Superior temporal gyrus (tissue), 1 donor: ENCODE data around the gene SMCO1.
A peak's percentile ranks its signal among the peaks of the same experiment; 100 is the strongest.
"Not testable (repeated sequence)": the region's sequence is repeated elsewhere in the genome, so short reads cannot be mapped to it uniquely, and the experiment has no call there.

Source experiments
- DNase-seq: peaks from one replicate; pipeline ENCODE4 v3.0.0-alpha.2; 2016; ENCODE audit errors: extremely low spot score

SMCO1 gene

GRCh38 chr3:196521291-196521690 is 6.1 kb upstream of the SMCO1 start:
- not testable (repeated sequence) for DNase-seq

GRCh38 chr3:196519718-196520082 is 4.6 kb upstream of the SMCO1 start:
- DNase-seq: no peak

DNA sequence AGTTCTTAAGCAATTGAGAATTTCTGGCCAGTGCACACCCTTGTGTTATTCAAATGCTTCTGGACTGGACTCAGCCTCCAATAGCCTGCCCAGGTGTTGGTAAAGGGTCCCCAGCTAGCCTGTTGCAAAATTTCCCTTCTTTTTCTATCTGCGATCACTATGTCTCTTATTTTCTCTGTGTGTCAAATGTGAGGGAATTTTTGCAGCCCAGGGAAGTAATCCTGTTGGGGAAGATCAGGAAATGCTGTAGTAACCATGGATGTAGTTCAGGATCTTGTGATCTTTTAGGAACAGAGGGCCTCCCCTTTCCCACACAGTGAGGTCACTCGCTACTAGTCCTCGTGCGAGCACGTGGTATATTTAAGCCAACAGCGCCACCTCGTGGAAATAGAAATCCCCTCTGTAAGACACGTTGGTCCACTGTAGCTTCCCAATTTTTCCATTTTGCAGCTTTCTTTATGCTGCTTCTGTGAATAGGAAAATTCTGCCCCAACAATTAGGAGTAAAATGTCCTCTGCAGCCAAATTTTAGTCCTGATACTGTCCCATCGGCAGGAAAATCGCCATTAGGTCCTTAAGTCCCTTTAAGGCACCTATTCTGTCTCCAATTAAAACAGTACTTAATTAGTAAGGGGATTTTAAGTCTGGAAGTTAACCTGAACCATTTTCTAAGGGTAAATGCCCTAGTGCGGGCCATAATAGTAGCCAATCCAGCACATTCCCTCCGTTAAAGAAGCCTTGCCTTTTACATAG is 4.0 kb upstream of the SMCO1 start:
- DNase-seq: peak; percentile 41

GRCh38 chr3:196517919-196518318 is 2.8 kb upstream of the SMCO1 start:
- DNase-seq: no peak

- no peak for DNase-seq
These were observed 2.1 kb upstream of the SMCO1 start for GRCh38 chr3:196517162-196517800.

DNA sequence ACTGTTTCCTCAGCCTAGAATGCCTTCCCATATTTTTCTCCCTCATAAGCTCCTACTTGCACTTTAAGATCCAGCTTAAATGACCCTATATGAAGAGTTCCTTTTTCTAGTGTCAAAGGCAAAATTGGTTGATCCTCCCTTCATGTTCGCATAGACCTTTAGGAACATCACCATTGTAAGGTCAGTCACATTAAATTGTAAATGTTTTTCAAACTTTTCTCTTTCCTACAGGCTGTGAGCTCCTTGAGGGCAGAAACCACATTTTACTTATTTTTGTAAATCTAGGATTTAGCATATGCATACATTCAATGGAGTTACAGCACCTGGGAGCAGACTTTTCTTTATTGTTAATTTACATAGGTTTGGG is 813 bp downstream of the SMCO1 start:
- DNase-seq: no peak

DNA sequence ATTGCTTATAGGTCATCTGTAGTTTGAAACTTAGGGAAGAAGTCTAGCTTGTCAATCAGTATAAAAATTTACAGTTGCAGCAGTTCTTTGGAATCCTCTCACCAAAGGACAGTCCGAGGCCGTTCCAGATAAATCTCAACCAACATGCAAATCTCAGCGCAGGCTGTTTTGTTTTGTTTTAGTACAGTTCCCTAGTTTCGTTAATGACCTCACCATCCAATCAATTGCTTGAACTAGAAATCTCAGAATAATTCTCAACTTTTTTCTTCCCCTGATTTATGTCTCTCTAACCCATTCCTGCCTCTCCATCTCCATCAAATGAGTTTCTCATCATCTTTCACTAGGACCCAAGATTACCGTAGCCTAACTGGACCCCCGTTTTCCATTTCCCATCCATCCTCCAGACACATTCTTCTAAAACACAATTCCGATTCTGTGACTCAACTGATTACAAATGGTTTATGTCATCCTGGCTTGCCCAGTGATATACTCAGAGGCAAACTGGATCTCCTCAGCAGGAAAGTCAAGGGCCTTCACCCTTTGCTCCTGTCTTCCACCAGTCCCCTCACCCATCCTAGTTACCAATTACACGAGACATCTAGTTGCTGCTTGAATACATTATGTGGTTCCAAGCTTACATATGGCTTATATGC is 1.3 kb downstream of the SMCO1 start:
- DNase-seq: no peak

GRCh38 chr3:196511646-196512425 is 3.3 kb downstream of the SMCO1 start:
- not testable (repeated sequence) for DNase-seq

DNA sequence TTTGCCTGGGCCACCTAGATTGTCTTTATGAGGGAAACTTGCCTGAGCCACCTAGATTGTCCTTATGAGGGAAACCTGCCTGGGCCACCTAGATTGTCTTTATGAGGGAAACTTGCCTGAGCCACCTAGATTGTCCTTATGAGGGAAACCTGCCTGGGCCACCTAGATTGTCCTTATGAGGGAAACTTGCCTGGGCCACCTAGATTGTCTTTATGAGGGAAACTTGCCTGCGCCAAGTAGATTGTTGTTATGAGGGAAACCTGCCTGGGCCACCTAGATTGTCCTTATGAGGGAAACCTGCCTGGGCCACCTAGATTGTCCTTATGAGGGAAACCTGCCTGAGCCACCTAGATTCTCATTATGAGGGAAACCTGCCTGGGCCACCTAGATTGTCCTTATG is 4.0 kb downstream of the SMCO1 start:
- DNase-seq: not testable (repeated sequence)

GRCh38 chr3:196506687-196507086 is 8.5 kb downstream of the SMCO1 start:
- no peak for DNase-seq

DNA sequence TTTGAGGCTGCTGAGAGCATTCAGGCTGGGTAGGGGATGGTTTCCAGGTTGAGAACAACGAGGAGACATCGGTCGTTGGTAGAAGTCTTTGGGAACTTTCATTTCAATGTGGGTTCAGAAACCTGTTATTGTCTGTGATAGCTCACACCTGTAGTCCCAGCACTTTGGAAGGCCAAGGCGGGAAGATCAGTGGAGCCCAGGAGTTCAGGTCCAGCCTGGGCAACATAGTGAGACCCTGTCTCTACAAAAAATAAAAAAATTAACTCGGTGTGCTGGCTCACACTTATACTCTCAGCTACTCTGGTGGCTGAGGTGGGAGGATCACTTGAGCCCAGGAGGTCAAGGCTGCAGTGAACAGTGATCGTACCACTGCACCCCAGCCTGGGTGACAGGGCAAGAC is 10.6 kb downstream of the SMCO1 start:
- DNase-seq: no peak

DNA sequence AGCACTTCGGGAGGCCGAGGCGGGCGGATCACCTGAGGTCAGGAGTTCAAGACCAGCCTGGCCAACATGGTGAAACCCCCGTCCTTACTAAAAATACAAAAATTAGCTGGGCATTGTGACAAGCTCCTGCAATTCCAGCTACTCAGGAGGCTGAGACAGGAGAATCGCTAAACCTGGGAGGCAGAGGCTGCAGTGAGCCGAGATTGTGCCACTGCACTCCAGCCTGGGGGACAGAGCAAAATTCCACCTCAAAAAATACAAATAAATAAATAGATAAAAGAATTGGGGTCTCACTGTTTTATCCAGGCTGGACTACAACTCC is 11.1 kb downstream of the SMCO1 start:
- DNase-seq: not testable (repeated sequence)

GRCh38 chr3:196503196-196504076 is 11.7 kb downstream of the SMCO1 start, which contains the start of gene RNF168:
RNF168 (minus strand) TSS chr3:196503768; CDS start chr3:196503173, 595 bp downstream.
- peak; percentile 95 for DNase-seq

- peak; percentile 56 for DNase-seq
These were observed 12.4 kb downstream of the SMCO1 start for GRCh38 chr3:196502775-196503195.

DNA sequence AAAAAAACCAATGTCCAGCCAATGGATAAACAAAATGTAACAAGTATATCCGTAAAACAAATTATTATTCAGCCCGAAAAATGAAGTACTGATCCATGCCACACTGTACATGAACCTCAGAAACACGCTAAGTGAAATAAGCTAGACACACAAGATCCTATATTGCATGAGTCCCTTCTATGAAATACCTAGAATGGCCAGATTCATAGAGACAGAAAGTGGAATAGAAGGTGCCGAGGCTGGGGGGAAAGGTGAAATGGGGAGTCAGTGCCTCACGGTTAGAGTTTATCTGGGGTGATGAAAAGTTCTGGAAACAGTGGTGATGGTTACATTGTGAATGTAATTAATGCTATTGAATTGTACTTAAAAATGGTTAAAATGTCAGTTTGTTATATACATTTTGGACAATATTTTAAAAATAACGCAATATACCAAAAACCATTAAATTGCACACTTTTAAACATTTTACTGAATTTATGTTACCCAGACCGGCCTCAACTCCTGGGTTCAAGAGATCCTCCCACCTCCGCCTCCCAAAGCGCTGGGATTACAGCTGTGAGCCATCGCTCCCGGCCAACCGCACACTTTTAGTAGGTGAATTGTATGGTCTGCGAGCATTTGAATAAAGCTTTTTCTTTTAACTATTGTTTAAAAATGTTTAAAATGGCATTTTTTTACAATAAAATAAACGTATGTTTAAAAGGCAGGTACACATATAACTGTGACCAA is 13.7 kb downstream of the SMCO1 start:
- peak; percentile 9 for DNase-seq

DNA sequence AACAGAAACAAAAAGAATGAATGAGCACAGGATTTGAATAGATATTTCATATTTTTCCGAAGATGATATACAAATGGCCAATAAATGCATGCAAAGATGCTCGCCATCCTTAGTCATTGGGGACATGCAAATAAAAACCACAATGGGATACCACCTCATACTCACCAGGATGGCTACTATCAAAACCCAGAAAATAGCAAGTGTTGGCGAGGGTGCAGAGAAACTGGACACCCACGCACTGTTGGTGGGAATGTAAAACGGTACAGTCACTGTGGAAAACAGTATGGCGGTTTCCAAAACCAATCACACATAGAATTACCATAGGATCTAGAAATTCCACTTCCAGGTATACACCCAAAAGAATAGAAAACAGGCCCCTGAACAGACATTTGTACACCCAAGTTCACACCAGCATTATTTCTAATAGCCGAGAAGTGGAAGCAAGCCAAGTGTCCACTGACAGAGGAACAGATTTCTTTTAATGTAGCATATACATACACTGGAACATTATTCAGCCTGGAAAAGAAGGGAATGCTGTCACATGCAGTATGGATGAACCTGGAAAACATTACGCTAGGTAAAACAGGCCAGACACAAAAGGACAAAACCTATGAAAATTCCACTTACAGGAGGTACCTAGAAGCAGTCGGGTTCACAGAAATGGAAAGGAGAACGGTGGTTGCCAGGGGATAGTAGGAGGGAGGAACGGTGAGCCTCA is 15.2 kb downstream of the SMCO1 start:
- DNase-seq: no peak

GRCh38 chr3:196499061-196499460 is 16.1 kb downstream of the SMCO1 start:
- DNase-seq: no peak

GRCh38 chr3:196498297-196498696 is 16.8 kb downstream of the SMCO1 start:
- DNase-seq: no peak

DNA sequence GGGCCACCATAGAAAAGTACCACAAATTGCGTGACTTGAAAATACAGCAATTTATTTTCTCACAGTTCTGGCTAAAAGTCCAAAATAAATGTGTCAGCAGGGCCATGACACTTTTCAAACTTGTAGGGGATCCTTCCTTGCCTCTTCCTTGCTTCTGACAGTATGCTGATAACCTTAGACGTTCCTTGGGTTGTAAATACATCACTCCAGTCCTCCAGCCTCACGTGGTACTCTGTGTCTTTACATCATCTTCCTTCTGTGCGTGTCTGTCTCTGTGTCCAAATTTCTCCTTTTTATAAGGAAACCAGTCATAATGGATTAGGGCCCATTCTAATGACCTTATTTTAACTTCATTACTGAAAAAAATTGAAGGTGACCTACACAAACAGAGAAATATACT is 19.0 kb downstream of the SMCO1 start:
- no peak for DNase-seq

- DNase-seq: no peak
These were observed 21.9 kb downstream of the SMCO1 start for GRCh38 chr3:196493292-196493691.
